ENCODE measurements around the gene GSTO2. TPM values are rescaled to one million over a fixed set of nuclear protein-coding genes. Genes with fewer than 3 reads are reported as not detected.

GSTO2 gene
- total RNA-seq, 1 experiment from 2014 or later, result 16.6 TPM

GRCh38 chr10:104252368-104252767 lies 16.6 kb upstream of the GSTO2 start:
- in situ Hi-C loops (cut with HindIII; ENCODE audit: low sequenced_read_pairs), result no loop called here
- DNase-seq (ENCODE audit: low spot score), result no peak

DNA sequence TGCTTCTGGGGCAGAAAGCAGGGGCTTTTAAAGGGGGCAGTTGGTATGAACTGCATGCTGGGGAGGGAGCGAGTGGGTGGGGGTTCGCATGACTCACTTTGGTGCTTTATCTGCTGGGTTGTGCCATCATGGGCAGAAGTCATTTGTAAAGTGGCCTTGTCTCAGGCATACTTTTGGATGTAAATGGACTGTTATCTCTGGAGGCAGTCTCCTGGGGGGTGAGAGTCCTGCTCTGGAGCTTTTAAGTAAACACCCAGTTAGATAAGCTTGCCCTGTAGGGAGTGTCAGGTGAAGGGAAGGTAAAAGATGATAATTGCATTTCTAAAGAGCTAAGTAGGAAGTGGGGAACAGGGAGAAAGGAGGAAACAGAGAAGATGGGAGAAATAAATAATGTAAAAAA lies 15.9 kb upstream of the GSTO2 start:
- in situ Hi-C loops (cut with HindIII; ENCODE audit: low sequenced_read_pairs), result no loop called here
- DNase-seq (ENCODE audit: low spot score), result no peak

DNA sequence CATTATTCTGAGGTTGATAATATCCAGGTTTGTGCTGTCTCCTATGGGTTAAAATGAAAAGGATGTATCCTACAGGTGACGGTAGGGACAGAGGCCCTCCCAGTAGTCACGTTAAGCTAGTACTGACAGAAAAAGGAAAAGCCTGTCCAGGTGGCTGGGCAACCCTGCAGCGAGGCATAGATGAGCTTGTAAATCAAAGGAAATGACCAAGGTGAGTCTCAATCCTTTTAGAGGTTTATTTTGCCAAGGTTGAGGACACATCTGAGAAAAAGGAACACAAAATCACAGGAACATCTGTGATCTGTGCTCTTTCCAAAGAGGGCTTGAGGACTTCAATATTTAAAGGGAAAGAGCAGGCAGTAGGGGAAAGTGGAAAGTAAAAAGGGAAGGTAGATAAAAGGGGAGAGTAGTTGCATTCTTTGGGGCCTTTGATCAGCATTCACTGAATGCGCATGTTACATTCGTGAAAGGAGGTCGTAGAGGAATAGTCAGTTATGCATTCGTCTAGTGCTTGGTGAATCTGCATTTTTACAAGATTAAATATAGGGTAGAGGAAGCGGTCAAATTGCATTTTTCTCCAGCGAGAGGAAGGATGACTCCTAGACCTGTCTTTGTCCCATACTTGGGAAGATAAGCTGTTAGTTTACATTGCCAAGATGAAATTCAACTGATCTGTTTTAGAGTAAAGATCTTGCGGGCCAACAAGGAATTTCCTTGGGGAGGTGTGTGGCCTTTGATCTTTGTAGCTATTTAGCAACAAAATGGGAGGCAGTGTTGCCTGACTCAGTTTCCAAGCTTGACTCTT lies 15.2 kb upstream of the GSTO2 start:
- in situ Hi-C loops (cut with HindIII; ENCODE audit: low sequenced_read_pairs), result no loop called here
- peak; percentile 13 for DNase-seq (ENCODE audit: low spot score)

- in situ Hi-C loops (cut with HindIII; ENCODE audit: low sequenced_read_pairs), result no loop called here
- DNase-seq (ENCODE audit: low spot score), result peak; percentile 77
Observed at GRCh38 chr10:104254493-104255310, 14.3 kb upstream of the GSTO2 start, which contains the start of gene GSTO1. Gene GSTO1 (plus strand): TSS chr10:104254892. CDS start chr10:104254929, 37 bp downstream.

DNA sequence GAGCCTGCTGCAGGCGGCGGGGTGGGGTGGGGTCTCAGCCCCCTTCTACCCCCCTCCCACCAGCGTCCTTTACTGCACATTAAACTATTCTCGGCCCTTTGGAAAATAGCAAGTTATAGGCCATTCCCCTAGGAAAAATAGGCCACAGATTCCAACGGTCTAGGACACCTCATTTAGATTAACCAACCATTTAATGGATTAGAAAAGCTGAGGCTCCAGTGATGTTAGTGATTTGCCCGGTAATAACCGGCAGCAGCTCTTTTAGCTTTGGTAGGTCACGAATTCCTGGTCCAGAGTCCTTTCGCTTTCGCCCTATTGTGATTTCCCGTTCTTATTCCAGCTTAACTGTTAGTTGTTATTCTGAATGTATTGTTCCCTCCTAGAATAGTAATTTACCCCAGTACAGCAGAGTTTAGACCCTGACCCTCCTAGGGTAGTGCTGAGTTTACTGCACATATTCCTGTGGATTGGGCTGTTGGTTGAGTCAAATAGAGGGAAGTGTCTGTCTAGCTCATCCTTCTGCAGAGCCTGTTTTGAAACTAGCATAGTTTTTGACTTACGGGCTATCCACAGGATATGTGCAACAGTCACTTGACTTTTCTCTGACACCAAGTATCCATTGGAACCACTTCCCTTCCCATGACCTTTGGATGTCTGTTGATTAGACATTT lies 13.5 kb upstream of the GSTO2 start:
- peak; percentile 67 for DNase-seq (ENCODE audit: low spot score)

DNA sequence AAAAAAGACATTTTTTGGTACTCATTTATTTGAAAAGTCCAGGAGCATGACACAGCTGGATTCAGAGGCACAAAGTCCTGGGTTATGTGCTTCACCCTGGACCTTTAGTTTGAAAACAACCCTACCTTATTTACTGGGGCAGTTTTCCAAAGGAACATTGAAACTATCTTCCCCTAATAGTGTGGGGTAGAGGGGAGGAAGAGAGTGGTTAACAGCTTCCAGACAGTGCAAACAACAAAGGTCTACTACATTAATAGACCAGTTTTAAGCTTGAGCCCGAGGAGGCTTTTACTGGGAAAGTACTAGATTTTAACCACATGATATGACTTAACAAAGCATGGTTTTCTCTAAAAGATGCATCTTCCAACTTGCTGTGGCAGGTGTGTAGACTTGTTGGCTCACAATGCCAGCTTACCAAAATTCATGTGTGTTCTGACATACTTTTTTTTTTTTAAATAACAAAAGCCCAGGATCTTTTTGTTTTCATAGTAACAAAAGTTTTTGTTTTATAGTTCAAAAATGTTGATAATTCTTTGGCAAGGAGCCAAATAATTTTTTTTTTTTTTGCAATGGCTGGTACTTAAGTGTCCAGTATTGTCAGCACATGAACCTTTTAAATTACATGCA lies 12.5 kb upstream of the GSTO2 start:
- DNase-seq (ENCODE audit: low spot score), result peak; percentile 26
- in situ Hi-C loops (cut with HindIII; ENCODE audit: low sequenced_read_pairs), result no loop called here

More for the DNA sequence above, 13.5 kb upstream of the GSTO2 start:
- in situ Hi-C loops (cut with HindIII; ENCODE audit: low sequenced_read_pairs), result no loop called here

DNA sequence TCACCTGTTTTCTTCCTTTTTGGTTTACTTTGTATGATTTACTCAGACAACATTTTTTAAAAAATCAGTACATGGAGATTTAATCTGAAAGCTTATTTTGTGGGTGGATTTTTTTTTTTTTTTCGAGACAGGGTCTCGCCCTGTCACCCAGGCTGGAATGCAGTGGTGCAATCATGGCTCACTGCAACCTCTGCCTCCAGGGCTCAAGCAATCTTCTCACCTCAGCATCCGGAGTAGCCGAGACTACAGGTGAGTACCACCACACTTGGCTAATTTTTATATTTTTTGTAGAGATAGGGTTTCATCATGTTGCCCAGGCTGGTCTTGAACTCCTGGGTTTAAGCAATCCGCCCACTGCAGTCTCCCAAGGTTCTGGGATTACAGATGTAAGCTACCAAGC lies 11.7 kb upstream of the GSTO2 start:
- no peak for DNase-seq (ENCODE audit: low spot score)
- in situ Hi-C loops (cut with HindIII; ENCODE audit: low sequenced_read_pairs), result no loop called here

GRCh38 chr10:104258209-104258608 lies 10.8 kb upstream of the GSTO2 start:
- no peak for DNase-seq (ENCODE audit: low spot score)
- in situ Hi-C loops (cut with HindIII; ENCODE audit: low sequenced_read_pairs), result no loop called here

- DNase-seq (ENCODE audit: low spot score), result peak; percentile 11
- in situ Hi-C loops (cut with HindIII; ENCODE audit: low sequenced_read_pairs), result no loop called here
Observed at GRCh38 chr10:104259456-104259855, 9.5 kb upstream of the GSTO2 start.

- in situ Hi-C loops (cut with HindIII; ENCODE audit: low sequenced_read_pairs), result no loop called here
Observed at GRCh38 chr10:104259999-104260774, 8.8 kb upstream of the GSTO2 start.

GRCh38 chr10:104260775-104261115 lies 8.2 kb upstream of the GSTO2 start:
- DNase-seq (ENCODE audit: low spot score), result no peak
- in situ Hi-C loops (cut with HindIII; ENCODE audit: low sequenced_read_pairs), result no loop called here

More at GRCh38 chr10:104259999-104260774, 8.8 kb upstream of the GSTO2 start:
- DNase-seq (ENCODE audit: low spot score), result no peak

DNA sequence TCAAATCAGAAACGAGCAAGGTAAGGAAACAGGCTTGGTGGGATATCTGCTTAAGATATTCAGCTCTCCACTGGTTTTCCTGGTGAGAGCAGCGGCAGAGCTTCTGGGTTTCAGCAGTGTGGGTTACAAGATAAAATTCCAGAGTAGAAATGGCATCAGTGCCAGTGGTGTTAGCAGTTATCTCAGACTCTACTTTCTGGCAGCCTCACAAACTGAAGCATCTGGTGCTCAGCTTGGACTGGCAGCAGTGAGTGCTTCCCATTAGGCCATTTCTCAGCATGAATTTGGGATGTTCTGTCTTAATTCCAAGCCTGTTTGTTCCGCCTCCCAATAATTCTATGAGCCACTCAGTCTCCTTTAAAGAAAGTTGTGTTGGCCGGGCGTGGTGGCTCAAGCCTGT lies 6.9 kb upstream of the GSTO2 start:
- in situ Hi-C loops (cut with HindIII; ENCODE audit: low sequenced_read_pairs), result no loop called here
- peak; percentile 92 for DNase-seq (ENCODE audit: low spot score)

DNA sequence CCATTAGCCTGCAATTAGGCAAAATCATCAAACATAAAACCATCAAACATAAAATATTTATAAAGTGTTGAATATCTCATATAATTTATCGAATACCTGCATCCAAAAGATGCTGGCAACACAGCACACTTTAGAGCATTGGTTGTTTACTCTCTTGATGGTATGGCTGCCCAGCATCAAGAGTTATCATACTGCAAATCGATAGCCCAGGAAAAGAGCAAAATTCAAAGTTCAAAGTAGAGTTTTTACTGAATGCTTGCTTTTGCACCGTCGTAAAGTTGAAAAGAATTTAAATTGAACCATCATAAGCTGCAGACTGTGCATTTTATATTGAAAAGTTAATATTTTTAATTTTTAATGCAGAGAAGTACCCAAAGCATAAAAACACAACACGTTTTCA lies 4.2 kb upstream of the GSTO2 start:
- in situ Hi-C loops (cut with HindIII; ENCODE audit: low sequenced_read_pairs), result no loop called here
- DNase-seq (ENCODE audit: low spot score), result no peak

DNA sequence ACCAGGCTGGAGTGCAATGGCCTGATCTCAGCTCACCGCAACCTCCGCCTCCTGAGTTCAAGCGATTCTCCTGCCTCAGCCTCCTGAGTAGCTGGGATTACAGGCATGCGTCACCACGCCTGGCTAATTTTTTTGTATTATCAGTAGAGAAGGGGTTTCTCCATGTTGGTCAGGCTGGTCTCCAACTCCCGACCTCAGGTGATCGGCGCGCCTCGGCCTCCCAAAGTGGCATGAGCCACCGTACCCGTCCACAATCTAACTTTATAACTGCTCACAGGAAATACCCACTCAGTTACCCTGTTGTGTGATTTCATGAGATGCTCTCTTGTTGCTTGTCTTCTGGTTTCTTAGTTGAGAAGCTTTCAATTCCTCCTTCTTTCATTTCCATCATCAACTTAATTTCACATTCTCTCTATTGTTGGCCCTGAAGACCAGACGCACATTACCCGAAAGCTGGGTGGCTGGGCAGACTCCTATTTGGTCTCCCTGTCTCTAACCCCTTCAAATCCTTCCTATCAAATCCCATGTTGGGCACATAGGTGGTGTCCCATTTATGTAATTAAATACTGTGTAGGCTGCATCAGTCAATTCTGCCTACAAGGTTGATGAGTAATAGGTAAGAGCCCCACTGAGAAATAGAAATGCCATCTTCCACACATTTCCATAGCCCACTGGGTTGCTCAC lies 1.1 kb upstream of the GSTO2 start:
- in situ Hi-C loops (cut with HindIII; ENCODE audit: low sequenced_read_pairs), result no loop called here
- DNase-seq (ENCODE audit: low spot score), result no peak

DNA sequence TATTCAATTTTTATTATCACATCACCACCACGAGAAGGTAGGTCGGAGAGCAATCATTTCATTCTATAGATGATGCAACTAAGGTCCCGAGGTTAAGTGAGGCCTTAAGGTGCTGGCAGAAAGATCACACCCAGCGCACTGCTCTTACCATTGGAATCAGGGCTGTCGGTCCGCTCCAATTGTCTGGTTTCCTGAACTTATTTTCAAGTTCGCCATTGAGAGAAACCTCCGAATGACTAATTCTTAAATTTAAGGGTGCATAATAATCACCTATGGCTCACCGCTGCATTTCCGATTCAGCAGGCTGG lies 625 bp upstream of the GSTO2 start:
- in situ Hi-C loops (cut with HindIII; ENCODE audit: low sequenced_read_pairs), result no loop called here

GRCh38 chr10:104273286-104273685 lies 4.3 kb downstream of the GSTO2 start:
- no peak for DNase-seq (ENCODE audit: low spot score)
- in situ Hi-C loops (cut with HindIII; ENCODE audit: low sequenced_read_pairs), result no loop called here

More for the DNA sequence above, 625 bp upstream of the GSTO2 start:
- DNase-seq (ENCODE audit: low spot score), result no peak

DNA sequence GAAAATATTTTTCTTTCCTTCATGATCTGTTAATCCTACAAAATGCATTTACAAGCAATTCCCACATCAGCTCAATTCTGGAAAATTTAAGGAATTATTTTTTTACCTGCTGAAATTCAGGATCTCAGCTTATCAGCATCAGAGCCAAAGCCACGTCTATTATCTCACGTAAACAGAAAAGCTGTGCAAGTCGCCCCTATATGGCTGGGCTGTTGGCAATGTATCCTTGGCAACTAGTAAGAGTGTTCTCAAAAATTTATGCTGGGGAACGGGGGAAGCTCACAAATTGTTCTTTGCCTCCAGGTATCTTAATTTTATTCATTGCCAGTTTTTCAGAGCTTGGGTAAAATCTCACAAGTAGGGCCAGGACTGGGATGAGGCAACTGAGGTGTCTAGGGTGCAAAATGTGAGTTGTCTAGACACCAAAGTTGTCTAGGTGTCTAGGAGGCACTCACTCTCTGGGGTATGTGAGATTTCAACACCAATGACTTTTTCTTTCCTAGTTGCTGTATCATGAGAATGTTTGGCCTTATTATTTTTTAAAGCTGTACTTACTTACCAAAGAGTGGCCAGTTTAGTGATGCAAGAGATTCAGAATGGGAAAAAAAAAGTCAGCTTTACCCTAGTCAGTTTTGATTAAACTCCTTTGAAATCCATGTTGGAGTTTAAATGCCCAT lies 5.1 kb downstream of the GSTO2 start:
- DNase-seq (ENCODE audit: low spot score), result no peak
- in situ Hi-C loops (cut with HindIII; ENCODE audit: low sequenced_read_pairs), result no loop called here

All from G401 (cell line).